ENCODE measurements around the gene TMEM141.

DNA sequence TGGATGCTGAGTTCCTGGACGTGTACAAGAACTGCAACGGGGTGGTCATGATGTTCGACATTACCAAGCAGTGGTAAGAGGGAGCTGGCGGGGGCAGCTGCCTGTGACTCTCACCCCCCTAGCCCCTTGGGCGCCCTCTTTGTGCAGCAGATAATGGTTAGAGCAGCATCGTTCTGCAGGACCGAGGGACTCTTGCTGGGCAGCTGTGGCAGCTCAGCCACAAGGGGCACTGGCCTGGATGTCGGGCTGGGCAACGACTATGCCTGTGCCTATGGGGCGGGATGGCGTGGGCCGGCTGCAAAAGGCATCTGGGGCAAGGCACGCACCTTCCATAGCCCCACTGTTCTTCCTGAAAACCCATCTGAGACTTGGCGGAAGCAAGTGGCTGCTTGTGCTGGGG lies 38.3 kb downstream of the TMEM141 start:
- TF ChIP-seq, protein P1, sequence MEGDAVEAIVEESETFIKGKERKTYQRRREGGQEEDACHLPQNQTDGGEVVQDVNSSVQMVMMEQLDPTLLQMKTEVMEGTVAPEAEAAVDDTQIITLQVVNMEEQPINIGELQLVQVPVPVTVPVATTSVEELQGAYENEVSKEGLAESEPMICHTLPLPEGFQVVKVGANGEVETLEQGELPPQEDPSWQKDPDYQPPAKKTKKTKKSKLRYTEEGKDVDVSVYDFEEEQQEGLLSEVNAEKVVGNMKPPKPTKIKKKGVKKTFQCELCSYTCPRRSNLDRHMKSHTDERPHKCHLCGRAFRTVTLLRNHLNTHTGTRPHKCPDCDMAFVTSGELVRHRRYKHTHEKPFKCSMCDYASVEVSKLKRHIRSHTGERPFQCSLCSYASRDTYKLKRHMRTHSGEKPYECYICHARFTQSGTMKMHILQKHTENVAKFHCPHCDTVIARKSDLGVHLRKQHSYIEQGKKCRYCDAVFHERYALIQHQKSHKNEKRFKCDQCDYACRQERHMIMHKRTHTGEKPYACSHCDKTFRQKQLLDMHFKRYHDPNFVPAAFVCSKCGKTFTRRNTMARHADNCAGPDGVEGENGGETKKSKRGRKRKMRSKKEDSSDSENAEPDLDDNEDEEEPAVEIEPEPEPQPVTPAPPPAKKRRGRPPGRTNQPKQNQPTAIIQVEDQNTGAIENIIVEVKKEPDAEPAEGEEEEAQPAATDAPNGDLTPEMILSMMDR (IDR thresholded peaks at IDR 0.05), result no peak
- no peak for TF ChIP-seq ZFX (IDR thresholded peaks at IDR 0.05; ENCODE audit: borderline replicate concordance)
